NCI-H2227 treated with DMSO at 0.1 percent for 48 hours (cell line): ENCODE measurements around the gene OR4D1.

ENCODE experiments used
- DNase-seq: peaks from one replicate; lab custom pipeline; 2025; lab: John Stamatoyannopoulos, UW

Gene OR4D1

DNA sequence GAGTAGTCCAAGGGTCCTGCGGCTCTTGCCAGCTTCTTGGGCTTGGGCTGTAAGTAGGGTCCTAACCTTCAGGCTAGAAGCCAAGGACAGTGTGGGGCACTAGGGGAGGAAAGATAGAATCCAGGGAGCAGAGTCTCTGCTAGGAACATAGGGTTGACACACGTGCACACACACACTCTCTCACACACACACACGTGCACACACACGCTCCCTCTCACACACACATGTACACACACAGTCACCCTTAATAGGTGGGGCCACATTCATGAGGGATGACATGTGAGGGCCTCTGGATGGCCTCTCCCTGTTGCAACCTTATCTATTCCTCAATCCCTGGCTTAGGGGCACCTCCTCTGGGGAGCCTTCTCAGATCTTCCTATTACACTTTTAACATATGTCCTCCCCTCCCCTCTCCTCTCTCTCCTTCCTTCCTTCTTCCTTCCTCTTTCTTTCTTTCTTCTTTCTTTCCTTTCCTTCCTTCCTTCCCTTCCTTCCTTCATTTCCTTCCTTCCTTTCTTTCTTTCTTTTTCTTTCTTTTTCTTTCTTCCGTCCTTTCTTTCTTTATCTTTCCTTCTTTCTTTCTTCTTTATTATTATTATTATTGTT lies 47.4 kb downstream of the OR4D1 start:
- DNase-seq = no peak

DNA sequence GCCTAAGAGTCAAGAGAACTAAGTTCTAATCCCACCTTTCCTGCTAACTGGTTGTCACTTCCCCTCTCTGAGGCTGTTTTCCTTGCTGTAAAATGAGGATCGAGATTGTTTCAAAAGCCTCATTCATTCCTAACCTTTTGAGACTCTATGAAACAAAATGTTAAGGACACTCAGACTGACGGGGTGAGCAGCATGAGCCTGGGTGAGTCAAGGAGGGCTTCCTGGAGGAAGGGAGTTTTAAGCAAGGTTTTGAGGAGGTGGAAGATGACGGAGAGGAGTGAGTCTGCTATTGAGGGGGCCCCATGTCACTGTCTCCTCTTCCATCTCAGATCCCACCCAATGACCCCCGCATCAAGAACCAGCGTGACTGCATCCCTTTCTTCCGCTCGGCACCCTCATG lies 48.4 kb downstream of the OR4D1 start:
- DNase-seq = no peak

DNA sequence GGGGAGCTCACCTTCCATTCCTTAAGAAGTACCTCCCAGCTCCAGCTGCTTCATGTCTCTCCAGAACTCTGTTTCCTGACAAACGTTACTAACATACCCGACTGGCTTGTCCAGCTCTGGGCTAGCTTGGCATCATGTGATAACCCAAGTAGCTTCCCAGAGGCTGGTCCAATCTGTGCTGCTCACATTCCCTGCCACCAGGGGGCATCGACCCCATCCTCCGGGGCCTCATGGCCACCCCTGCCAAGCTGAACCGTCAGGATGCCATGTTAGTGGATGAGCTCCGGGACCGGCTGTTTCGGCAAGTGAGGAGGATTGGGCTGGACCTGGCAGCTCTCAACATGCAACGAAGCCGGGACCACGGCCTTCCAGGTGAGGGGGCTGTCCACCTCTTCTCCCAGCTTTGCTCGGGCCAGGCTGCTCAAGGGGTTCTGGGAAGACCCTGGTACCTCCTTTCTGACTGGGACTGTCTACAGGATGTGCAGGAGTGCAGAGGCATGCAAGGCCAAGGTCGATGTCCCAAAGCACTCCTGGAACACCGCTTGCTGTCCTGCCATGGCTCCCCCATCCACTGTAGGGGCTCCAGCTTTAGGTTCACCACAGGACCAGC lies 51.9 kb downstream of the OR4D1 start:
- DNase-seq = peak; percentile 65

DNA sequence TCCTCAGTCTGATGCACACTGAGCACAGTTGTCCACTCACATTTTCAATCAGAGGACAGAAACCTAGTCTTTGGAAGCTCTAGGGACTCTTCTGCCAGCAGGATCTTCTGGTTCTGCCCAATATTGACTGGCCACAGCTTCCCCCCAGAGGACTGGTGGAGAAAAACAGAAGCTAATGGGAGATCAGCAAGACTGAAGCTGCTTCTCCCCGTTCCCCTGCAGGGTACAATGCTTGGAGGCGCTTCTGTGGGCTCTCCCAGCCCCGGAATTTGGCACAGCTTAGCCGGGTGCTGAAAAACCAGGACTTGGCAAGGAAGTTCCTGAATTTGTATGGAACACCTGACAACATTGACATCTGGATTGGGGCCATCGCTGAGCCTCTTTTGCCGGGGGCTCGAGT lies 54.7 kb downstream of the OR4D1 start:
- no peak for DNase-seq

DNA sequence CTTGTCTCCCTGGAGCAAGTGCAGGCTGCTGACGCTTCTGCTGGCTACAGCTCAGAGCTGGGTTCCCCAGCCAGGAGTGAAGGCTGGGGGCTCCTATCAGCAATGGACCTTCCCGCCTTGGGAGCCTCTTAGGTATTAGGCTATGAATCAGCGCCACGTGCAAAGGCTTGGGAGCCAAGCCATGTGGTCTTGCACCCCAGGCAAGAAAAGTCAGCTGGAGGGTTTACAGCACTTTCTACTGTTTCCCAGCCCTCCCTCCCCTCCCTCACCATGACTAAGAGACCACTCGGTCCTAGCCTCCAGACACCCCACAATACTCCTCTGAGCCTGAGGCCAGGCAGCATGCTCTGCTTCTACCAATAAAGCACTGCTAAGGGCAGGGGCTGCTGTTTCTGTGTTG lies 56.6 kb downstream of the OR4D1 start:
- DNase-seq = no peak

DNA sequence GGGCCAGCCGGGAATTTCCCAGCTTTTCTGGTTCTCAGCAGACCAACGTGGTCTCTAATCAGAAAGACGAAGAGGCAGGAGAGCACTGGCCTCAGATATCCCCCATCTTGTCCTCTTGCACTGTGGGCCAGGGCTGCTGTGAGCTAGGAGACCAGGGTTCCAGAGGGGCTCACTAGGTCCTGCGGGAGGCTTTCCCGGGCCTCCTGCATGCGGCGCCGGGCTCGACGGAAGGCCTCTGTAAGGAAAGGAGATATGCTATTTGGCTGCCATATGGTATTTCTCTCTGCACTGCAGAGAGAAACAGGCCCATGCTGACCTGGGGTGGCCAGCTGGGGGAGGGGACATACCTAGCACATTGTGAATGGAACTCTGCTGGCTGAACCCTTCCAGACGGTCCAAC lies 57.8 kb downstream of the OR4D1 start:
- no peak for DNase-seq

DNA sequence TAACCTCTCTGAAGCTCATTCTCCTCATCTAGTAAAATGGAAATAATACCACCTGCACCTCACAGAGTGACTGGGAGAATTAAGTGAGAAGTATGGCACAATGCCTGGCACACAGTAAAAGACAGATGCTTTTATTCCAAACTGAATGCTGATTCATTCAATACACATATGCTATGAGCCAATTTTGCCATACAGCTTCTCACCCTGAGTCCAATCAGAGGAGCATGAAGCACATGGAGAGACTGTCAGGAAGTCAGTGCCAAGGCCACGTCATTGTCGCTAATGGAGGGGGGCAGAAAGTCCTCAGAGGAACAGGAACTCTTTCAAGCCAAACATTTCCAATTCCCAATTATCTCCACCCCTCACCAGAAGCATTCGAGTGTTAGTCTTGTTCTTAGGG lies 59.3 kb downstream of the OR4D1 start:
- no peak for DNase-seq

DNA sequence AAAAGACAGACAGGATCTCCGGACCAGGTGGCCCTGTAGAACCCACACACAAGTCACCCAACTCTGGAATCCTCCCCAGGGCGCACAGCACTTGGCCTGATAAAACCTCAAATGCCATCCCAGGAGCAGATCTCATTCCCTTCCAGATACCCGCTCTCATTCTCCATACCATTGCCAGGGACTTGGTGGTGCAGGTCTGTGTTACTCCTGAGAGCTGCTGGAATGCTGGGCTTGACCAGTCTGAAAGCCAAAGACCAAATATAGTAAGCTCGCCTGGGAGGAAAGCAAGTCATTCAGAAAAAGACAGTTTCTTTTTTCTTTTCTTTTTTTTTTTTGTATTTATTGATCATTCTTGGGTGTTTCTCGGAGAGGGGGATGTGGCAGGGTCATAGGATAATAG lies 60.2 kb downstream of the OR4D1 start:
- DNase-seq = no peak
